GM21526 (cell line): ENCODE results near the gene INO80E.
"Not testable (repeated sequence)": the region's sequence is repeated elsewhere in the genome, so short reads cannot be mapped to it uniquely, and the experiment has no call there.

Source experiments
- ATAC-seq: cut with Tn5 transposase; IDR thresholded peaks from one replicate; pipeline ENCODE4 v1.9.1; 2021; ENCODE audit warnings: moderate library complexity; ENCODE audit not compliant: unreplicated experiment, low FRiP score

INO80E gene, protein sequence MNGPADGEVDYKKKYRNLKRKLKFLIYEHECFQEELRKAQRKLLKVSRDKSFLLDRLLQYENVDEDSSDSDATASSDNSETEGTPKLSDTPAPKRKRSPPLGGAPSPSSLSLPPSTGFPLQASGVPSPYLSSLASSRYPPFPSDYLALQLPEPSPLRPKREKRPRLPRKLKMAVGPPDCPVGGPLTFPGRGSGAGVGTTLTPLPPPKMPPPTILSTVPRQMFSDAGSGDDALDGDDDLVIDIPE

DNA sequence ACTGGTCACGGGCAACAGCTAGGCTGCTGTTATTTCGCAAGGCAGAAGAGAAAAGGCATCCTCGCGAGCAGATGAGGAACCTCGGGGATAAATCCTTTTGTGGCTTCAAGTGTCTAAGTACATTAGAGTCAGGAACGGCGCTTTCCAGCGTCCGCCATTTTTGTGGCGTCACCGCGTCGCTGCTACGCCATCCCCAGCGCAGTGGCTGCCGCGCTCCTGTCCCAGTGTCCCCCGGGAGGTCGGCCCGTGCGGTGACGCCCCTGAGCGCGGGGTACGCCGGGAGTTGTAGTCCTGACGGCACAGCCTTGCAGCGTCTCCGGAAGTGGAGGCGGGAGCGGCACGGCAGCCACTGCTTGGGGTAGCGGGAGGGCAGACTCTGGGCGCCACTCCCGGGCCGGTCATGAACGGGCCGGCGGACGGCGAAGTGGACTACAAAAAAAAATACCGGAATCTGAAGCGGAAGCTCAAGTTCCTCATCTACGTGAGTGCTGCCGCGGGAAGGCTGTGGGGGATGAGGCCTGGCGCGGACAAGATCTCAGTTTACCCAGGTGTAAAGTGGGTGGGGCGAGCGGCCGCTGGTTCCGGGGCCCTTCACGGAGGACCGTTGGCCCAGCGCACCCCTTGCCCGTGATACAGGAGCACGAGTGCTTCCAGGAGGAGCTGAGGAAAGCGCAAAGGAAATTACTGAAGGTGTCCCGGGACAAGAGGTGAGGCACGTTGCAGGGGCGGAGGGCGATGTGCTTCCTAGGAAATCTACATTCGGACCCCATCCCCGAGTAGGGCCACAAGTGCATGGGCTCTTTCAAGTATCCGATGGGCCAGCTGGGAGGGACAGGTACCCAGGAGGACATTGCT lies at the start of gene INO80E:
INO80E (plus strand) TSS at position 331 of the 855 bp plus-strand sequence; CDS start at position 401, 70 bp downstream.
- ATAC-seq: peak; percentile 83

DNA sequence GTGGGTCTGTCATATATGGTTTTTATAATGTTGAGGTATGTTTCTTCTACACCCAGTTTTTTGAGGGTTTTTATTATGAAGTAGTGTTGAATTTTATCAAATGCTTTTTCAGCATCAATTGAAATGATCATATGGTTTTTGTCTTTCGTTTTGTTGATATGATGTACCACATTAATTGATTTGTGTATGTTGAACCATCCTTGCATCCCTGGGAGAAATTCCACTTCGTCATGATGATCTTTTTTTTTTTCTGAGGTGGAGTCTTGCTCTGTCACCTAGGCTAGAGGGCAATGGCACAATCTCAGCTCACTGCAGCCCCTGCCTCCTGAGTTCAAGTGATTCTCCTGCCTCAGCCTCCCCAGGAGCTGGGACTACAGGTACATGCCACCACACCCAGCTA lies 48.1 kb upstream of the INO80E start:
- ATAC-seq: no peak

DNA sequence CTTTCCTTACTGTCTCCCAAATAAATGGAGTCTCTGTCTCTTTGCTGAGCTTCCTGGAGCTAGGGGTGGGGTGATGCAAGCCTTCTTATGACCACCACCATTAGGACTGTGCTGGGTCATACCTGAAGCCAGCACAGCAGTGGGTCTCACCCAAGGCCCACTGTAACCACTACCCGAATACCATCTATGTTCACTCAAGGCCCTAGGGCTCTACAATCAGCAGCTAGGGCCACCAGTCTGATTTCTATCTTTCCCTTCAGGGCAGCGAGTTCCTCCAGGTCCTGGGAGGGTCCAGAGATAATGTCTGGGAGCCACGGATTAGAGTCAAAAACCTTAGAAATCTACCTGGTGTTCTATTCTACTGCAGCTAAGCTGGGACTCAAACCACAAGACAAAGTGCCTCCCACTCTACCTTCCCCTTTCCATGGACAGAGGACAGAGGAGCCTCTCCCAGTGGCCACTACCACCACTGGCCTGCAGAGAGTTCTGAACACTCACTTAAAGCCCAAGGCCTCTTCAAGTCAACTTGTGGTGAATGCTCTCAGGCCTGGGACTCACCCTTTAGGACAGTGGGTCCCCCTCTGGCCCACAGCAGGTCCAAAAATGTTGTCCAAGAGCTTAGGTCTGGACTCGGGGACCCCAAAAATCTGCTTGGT lies 45.1 kb upstream of the INO80E start:
- no peak for ATAC-seq

DNA sequence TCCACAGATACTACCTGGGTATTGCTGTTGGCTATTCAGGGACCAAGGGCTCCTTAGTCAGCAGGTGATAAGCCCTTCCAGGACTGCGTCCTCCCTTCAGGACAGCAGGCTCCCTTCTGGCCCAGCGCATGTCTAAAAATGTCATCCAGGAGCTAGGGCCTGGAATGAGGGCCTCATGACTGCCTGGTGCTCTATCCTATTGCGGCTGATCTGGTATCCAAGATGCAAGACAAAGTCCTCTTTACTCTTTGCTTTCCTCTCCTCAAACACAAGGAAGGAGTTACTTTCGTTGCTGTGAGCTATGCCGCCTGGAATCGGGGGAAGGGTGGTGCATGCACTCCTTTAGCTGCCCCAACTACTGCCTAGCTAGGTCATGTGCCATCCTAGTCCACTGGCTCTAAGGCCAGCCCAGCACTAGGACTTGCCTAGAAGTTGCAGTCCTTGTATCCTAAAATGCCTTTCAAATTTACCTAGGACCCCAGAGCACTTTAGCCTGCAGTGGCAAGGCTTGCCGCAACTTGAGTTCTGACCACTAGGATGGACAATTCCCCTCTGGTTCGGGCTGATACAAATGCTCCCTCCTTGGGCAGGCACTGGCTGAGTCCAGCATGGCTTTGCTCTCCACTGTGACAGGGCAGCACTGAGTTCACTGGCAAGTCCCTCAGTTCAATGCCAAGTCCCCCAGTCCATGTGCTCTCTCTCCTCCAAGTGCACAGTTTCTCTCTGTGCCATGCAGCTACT lies 44.2 kb upstream of the INO80E start:
- no peak for ATAC-seq

DNA sequence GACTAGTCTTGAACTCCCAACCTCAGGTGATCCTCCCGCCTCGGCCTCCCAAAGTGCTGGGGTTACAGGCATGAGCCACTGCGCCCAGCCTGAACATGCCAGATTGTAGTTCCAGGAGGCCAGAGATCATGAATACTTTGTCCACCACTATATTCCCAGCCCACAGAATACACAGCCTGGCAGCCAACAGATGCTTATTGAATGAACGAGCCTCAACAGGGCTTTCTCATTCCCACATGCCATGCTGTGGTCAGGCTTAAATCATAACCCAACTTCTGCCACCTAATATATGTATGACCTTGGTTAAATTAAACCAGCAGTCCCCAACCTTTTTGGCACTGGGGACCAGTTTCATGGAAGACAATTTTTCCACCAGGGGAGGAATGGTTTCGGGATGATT lies 37.3 kb upstream of the INO80E start:
- no peak for ATAC-seq

DNA sequence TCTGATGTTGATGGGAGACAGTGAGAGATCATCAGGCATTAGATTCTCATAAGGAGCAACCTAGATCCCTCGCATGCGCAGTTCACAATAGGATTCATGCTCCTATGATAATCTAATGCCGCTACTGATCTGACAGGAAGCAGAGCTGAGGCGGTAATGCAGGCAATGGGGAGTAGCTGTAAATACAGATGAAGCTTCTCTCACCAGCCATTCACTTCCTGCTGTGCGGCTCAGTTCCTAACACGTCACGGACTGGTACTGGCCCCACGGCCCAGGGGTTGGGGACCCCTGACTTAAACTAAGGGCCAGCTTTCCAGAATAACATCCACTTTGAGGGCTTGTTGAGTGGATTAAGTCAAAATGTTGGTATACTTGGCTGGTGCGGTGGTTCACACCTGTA lies 36.7 kb upstream of the INO80E start:
- ATAC-seq: no peak

DNA sequence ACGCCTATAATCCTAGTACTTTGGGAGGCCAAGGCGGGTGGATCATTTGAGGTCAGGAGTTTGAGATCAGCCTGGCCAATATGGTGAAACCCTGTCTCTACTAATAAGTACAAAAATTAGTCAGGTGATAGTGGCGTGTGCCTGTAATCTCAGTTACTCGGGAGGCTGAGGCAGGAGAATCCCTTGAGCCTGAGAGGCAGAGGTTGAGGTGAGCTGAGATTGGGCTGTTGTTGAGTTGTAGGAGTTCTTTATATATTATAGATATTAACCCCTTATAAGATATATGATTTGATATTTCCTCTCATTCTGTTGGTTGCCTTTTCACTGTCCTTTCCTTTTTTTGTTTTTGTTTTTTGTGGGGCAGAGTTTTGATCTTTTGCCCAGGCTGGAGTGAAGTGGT lies 36.2 kb upstream of the INO80E start:
- not testable (repeated sequence) for ATAC-seq

DNA sequence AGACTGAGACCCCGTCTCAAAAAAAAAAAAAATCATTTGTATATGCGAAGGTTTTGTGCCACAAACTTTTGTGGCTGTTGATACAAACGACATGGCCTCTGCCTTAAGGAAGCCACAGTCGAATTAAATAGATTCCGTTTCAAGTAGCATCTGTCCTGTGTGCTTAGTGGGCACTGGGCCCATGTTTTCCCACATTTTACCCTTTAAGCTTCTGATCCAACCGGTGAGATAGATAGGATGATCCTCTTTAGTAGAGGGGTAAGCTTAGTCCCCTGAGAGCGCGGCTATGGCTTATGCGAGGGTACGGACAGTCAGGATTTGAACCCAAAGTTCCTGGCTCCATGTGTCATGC lies 34.9 kb upstream of the INO80E start:
- ATAC-seq: no peak

DNA sequence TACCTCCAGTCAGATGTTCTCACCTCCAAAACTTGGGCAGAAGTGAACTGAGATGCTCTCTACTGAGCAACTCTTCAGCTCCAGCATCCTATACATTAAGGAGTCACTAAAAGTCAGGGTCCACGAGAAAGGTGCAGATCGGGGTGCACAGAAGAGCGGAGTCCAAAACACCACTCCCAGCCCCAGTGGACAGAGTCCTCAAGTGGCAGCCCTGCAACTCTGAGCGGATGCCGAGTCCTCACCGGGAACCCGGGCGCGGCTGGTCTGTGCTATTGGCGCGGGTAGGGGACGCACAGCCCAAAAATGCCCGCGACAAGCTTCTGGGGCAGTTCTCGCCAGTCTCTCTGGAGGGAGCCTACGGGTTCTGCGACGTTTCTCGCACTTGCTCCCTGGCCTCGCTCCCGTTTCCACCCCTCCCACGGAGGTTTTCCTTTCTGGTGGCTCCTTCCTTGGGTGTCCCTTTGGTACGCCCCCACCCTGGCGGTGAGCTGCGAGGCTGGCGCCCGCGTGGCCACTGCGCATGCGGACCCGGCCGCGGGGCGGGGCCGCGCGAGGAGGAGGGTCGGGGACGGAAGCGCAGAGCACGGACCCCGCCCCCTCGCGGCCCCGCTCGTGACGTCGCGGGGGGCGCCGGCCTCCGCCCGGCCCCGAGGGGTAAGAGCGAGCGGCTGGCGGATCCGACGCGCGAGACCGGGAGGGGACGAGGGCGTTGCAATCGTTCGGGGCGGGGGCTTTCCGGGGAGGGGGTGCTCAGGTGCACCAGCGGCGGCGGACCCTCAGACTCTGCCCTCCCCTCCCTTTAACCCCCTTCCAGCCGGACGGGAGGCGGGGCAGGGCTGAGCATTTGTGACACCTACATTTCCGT lies 34.3 kb upstream of the INO80E start, which contains the start of gene TMEM219:
TMEM219 (plus strand) TSS at position 601 of the 865 bp plus-strand sequence. CDS start 1,065 bp downstream, outside the sequence.
- peak; percentile 79 for ATAC-seq

DNA sequence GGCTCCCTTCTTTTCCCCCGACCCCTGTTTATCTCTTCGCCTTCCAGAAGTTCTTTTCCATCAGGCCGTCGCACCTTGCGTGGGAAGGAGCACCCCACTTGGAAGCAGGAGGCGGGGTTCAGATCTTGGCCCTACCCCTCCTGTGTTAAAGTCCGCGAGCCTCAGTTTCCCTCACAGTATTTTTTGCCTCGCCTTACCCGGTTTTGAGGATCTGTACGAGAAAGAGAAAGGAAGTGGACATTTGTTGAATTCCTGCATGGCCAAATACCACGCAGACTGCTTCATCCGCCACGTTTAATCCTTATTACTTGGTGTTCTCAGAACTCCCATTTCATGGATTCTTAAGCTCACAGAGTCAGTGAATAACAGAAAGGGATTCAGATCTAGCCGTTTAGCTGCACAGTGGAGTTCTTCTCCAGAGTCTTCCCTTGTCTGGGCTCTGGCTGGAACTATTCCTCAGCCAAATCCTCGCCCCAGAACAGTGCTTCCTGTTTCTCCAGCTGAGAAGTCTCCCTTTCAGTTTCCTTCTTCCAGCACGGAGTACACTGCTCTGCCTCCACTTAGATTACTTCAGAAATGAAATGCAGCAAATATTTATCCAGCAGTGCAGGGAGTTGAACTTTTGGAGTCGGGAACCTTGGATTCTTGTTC lies 33.6 kb upstream of the INO80E start:
- ATAC-seq: no peak

DNA sequence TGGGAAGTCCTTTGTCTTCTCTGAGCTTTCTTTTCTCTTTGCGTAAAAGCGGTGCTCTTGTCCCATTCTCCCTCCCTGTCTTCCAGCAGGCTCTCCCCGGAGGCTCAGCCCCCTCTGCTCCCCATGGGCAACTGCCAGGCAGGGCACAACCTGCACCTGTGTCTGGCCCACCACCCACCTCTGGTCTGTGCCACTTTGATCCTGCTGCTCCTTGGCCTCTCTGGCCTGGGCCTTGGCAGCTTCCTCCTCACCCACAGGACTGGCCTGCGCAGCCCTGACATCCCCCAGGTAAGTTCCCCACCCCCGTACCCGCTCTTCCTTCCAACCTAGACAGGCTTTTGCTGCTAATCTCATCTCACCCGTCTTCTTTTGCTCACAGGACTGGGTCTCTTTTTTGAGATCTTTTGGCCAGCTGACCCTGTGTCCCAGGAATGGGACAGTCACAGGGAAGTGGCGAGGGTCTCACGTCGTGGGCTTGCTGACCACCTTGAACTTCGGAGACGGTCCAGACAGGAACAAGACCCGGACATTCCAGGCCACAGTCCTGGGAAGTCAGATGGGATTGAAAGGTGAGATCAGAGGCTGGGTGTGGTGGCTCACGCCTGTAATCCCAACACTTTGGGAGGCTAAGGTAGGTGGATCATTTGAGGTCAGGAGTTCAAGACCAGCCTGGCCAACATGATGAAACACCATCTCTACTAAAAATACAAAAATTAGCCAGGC lies 32.9 kb upstream of the INO80E start:
- no peak for ATAC-seq

DNA sequence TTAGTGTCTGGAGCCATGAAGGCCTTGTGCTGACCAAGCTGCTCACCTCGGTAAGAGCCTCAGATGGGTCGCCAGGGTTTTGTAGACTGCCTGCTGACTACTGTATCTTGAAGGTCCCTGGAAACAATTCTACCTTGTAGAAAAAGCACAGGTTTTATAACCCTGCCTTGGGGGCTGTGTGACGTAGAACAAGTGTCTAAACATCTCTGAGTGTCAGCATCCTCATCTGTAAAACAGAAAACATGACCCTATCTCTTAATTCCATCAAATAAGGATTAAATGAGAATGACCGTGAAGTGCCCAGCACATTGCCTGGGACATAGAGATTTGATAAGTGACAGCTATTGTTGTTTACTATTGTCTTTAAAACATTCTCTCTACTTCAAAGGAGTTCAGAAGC lies 27.8 kb upstream of the INO80E start:
- ATAC-seq: no peak

DNA sequence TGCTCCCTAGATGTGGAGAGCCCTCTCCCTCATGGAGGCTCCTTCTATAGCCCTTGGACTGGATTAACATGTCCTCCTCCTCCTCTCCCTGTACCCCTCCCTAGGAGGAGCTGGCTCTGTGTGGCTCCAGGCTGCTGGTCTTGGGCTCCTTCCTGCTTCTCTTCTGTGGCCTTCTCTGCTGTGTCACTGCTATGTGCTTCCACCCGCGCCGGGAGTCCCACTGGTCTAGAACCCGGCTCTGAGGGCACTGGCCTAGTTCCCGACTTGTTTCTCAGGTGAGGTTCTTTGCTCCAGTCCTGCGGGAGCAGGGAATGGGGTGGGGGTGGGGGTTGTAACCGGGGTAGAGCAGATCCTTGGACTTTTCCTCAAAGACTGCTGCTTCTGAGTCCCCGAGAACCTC lies 24.7 kb upstream of the INO80E start:
- no peak for ATAC-seq

DNA sequence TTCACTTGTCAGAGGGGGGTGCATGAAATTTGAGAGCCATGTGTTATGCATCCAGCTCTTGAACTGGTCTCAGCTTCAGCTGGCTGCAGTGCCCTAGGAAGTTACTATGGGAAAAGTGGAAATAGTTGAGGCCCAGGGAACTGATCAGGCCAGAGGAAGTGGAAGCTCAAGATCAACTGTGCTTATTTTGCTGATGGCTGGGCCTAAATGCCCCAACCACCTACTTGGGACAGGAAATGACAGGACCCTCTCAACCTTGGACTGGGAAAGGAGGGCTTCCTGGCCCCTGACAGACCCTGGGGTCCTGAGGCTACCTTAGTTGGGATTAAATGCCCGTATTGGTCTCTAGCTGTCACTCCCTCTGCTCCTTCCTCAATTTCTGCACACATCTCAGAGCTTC lies 23.5 kb upstream of the INO80E start:
- no peak for ATAC-seq

DNA sequence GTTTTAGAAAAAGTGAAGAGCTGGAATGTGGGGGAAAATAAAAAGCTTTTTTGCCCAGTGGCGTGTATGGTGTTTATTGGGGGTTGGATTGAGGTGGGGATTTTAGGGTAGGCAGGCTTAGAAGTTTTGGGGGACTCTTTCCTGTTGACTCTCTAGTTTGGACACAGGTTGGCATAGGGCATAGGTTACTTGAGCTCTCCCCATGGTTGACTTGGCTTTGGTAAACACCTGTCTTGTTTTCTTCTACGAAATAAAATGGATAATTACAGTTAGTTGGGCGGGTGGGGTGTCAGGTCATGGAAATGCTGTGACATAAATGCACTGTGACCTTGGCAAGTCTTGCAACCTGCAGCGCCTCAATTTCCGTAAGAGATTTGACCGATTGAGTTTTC lies 23.1 kb upstream of the INO80E start:
- ATAC-seq: no peak

DNA sequence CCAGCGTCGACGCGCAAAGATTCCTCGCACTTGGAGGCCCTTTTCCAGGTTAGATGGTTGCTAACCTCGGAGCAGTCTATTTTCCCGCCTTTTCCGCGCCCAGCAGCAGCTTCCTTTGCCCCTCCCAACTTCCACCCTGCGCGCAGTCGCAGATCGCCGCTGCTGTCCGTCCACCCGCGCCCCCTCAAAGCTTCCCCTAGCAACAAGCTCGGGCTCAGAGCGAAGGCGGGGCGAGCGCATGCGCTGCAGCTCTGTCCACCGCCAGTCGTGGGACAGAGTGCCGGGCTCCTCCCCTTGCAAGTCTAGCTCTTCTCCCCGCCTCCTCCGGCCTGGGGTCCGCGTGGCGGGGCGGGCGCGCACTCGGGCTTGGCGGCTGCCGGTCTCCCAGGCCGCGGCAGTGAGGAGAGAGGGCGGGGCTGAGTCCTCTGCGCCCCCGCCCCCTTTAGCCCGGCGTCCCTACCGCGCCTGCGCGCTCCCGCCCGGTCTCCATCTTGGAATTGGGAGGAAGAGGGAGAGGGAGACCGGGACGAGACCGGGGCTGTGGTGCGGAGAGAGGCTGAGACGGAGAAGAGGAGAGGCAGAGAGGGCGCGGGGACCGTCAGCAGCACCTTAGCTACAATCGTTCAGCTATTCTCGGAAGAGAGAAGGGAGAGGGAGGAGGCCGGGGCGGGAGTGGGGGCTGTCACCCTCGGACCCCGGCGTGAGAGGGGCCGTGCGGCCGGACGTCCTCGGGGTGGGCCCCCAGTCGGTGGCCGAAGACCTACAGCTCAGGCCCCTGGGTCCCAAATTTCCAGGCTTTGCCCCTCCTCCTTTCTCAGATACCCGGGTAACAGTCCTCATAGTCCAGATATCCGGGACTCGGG lies 22.4 kb upstream of the INO80E start, which contains the start of gene TAOK2:
TAOK2 (plus strand) TSS at position 485 of the 863 bp plus-strand sequence. CDS start 3,905 bp downstream, outside the sequence.
- ATAC-seq: peak; percentile 87

DNA sequence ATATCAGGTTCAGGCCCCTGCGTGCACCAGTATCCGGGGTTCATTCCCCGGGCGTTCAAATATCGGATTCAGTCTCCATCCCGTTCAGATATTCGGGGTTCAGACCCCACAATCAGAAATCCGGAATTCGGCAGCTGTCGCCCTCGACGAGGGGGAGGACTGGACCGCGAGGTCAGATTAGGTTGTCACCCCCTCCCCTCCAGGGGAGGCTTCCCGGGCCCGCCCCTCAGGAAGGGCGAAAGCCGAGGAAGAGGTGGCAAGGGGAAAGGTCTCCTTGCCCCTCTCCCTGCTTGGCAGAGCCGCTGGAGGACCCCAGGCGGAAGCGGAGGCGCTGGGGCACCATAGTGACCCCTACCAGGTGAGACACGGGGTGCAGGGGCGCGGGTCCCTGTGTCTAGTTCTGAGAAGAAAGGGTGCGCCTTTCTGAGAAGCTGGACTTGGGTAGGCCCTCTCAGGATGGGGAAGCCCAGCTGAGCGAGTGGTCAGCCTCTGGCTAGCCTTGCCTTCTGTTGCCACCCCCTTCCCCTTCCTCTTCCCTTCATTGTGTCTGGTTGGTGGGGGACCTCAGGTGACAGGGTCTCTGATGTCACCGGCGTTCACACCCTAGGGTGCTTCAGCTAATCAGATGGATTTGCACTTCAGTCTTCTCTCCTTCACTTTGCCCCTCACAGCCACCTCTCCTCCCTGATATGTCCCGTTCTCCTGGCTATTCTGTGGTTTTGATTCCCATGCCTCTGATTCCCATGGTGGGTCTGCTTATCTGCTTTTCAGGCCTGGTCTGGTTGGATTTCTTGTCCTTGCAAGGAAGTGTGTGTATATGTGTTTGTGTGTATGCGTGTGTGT lies 21.5 kb upstream of the INO80E start:
- ATAC-seq: no peak
